Peyer's patch (tissue), 4 donors: ENCODE measurements around the gene DDX47. TPM values are rescaled to one million over a fixed set of nuclear protein-coding genes. Genes with fewer than 3 reads are reported as not detected.

Source experiments
- DNase-seq, 3 donors: peaks; one replicate each; pipeline ENCODE4 v3.0.0-alpha.2; 2017 to 2019
- H3K27ac ChIP-seq, 4 donors: fragments of 200-600 bp; sonication (generic); one replicate each; pipeline ENCODE4 v1.5.1; 2016 to 2019
- H3K27me3 ChIP-seq, 2 donors: fragments of 200-600 bp; sonication (generic); one replicate each; pipeline ENCODE4 v1.5.1; 2019
- H3K36me3 ChIP-seq, 3 donors: fragments of 200-600 bp; sonication (generic); one replicate each; pipeline ENCODE4 v1.5.1; 2016 to 2019
- H3K4me1 ChIP-seq, 4 donors: fragments of 200-600 bp; sonication (generic); one replicate each; pipeline ENCODE4 v1.5.1; 2016 to 2019
- H3K4me3 ChIP-seq, 4 donors: fragments of 200-600 bp; sonication (generic); 1 replicate in 3 of 4; 2 replicates in 1 of 4; pipeline ENCODE4 v1.5.1; 2016 to 2019; ENCODE audit warnings: mild to moderate bottlenecking in 1 of 4
- H3K9me3 ChIP-seq, 4 donors: fragments of 200-600 bp; sonication (generic); one replicate each; pipeline ENCODE4 v1.5.1; 2016 to 2019; ENCODE audit warnings: mild to moderate bottlenecking in 1 of 4
- POLR2A ChIP-seq, 2 donors: fragments of 450-650 bp; IDR thresholded peaks; one replicate each; pipeline ENCODE4 v1.5.1; 2017; ENCODE audit warnings: antibody characterized with exemption in 2 of 2, mild to moderate bottlenecking in 2 of 2, moderate library complexity in 2 of 2
- small RNA-seq, 2 donors: library from RNA; depleted of rRNA; stranded (forward); fragments of <200 nt; gene quantifications; one replicate each; pipeline ENCODE3, GENCODE V24; 2016
- total RNA-seq, 4 donors: library from RNA; depleted of rRNA; stranded (reverse); fragments of >200 nt; gene quantifications; one replicate each; pipeline ENCODE4 v1.1.0, GENCODE V29; 2016
- TF ChIP-seq, protein P1 (sequence below), 6 experiments: fragments of 450-650 bp in 4 of 6; fragments of 200-600 bp in 2 of 6; sonication (generic) in 1 of 6; IDR thresholded peaks; one replicate each; pipeline ENCODE4 v1.5.1; 2017 to 2019; ENCODE audit warnings: antibody characterized with exemption in 6 of 6, mild to moderate bottlenecking in 3 of 6, moderate library complexity in 1 of 6

Gene DDX47
- total RNA-seq, 4 donors from 2014 or later, result 23.5 to 39.9 (median 33.1) TPM

DNA sequence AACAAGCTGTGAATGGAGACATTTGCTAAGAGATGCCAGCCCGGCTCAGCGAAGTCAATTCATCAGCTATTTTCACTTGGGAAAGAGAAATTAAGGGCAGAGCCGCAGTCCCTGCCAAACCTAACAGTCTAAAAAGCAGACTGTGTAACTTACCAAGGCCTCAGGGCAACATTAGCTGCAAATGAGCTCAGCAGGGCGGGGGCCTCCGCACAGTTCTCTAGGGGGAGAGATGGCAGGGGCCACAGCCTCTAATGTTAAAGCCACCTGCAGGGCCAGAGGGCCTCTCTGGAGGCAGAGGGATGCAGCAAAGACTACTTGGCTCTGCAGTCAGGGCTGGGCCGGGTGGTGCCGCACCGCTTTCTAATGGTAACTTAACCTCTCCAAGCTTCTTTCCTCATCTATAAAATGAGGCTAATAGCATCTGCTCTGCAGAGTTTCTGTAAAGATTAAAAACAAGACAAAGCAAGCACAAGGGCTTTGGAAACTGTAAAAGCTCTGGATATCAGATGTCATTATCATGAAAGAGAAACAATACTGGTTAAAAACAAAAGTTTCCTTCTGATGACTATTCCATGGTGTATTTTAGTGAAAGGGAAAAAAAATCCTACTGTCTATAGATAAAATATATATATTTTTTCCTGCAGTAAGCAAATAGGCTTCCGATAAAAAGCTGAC is 64.8 kb downstream of the DDX47 start:
- peaks cover 0 to 2% (median 0%) of the 10 kb centered on the region in 4 donors for H3K4me1 ChIP-seq
- no peaks in the 10 kb centered on the region for H3K9me3 ChIP-seq
- H3K27me3 ChIP-seq, result no peaks in the 10 kb centered on the region
- H3K27ac ChIP-seq, result peak overlapping the region in 1 of 4 donors; percentile 38
- no peak for DNase-seq
- no peak for TF ChIP-seq POLR2A (IDR thresholded peaks at IDR 0.05)
- TF ChIP-seq, protein P1, sequence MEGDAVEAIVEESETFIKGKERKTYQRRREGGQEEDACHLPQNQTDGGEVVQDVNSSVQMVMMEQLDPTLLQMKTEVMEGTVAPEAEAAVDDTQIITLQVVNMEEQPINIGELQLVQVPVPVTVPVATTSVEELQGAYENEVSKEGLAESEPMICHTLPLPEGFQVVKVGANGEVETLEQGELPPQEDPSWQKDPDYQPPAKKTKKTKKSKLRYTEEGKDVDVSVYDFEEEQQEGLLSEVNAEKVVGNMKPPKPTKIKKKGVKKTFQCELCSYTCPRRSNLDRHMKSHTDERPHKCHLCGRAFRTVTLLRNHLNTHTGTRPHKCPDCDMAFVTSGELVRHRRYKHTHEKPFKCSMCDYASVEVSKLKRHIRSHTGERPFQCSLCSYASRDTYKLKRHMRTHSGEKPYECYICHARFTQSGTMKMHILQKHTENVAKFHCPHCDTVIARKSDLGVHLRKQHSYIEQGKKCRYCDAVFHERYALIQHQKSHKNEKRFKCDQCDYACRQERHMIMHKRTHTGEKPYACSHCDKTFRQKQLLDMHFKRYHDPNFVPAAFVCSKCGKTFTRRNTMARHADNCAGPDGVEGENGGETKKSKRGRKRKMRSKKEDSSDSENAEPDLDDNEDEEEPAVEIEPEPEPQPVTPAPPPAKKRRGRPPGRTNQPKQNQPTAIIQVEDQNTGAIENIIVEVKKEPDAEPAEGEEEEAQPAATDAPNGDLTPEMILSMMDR (IDR thresholded peaks at IDR 0.05), result no peak
- no peaks in the 10 kb centered on the region for H3K36me3 ChIP-seq
- no peak overlapping the region for H3K4me3 ChIP-seq

Small RNAs within 50 kb of the gene (small RNA-seq; reads per million reads assigned to genes)
- gene AC007215.1 (0 reads per million in 2 donors), gene MIR613 (0 reads per million in 2 donors)

Other genes with a start within 250 kb of the DDX47 start
- gene CREBL2, start 201.5 kb upstream of the DDX47 start, total RNA-seq, result 10 to 100 TPM; 23.1 to 33.0 (median 27.6) TPM
- gene GPR19, start 117.2 kb upstream of the DDX47 start, total RNA-seq, result 1 to 10 TPM in 1 of 4 donors, under 1 TPM in 1, not detected in 2; 0.54 to 1.2 TPM
- gene CDKN1B, start 96.0 kb upstream of the DDX47 start, total RNA-seq, result 10 to 100 TPM; 37.7 to 66.0 (median 48.1) TPM
- gene APOLD1, start 27.7 kb upstream of the DDX47 start, total RNA-seq, result 10 to 100 TPM in 1 of 4 donors, 1 to 10 TPM in 3; 2.3 to 14.9 (median 5.6) TPM
- gene GPRC5A, start 78.2 kb downstream of the DDX47 start, total RNA-seq, result 100 to 1,000 TPM in 1 of 4 donors, 10 to 100 TPM in 3; 16.5 to 106 (median 91.1) TPM
- gene GPRC5D, start 138.8 kb downstream of the DDX47 start, total RNA-seq, result 1 to 10 TPM in 1 of 4 donors, not detected in 3; 1.3 TPM
- 100 to 1,000 TPM in 3 of 4 donors, 10 to 100 TPM in 1; 68.5 to 196 (median 184) TPM for gene HEBP1, start 186.9 kb downstream of the DDX47 start, total RNA-seq
- 1 to 10 TPM; 6.5 to 9.1 (median 7.2) TPM for gene FAM234B, start 231.0 kb downstream of the DDX47 start, total RNA-seq